Stimulated activated CD4-positive, alpha-beta T cell treated with anti-CD3 and anti-CD28 coated beads, Interleukin-15, amount 100 ng/mL, for 24 hours (primary cell): ENCODE data around the gene INTS14.
A peak's percentile ranks its signal among the peaks of the same experiment; 100 is the strongest.

ENCODE experiments used
- DNase-seq: peaks from one replicate; pipeline ENCODE4 v3.0.0-alpha.2; 2020

The INTS14 gene

GRCh38 chr15:65610871-65611718 lies at the start of gene INTS14:
Gene INTS14, minus strand, starts transcription at chr15:65611131. Its CDS starts 3,751 bp downstream, at chr15:65607380.
- peak; percentile 99 for DNase-seq

- no peak for DNase-seq
These were observed 48.6 kb upstream of the INTS14 start for GRCh38 chr15:65659502-65660052.

- no peak for DNase-seq
These were observed 44.5 kb upstream of the INTS14 start for GRCh38 chr15:65655457-65655856.

- DNase-seq, result no peak
These were observed 44.1 kb upstream of the INTS14 start for GRCh38 chr15:65655026-65655425.

- no peak for DNase-seq
These were observed 43.0 kb upstream of the INTS14 start for GRCh38 chr15:65653801-65654521.

GRCh38 chr15:65653341-65653740 lies 42.4 kb upstream of the INTS14 start:
- no peak for DNase-seq

GRCh38 chr15:65651831-65652749 lies 41.2 kb upstream of the INTS14 start:
- no peak for DNase-seq

GRCh38 chr15:65651042-65651322 lies 40.1 kb upstream of the INTS14 start:
- DNase-seq, result no peak

- no peak for DNase-seq
These were observed 39.5 kb upstream of the INTS14 start for GRCh38 chr15:65650312-65651041.

- DNase-seq, result no peak
These were observed 35.6 kb upstream of the INTS14 start for GRCh38 chr15:65646486-65646885.

GRCh38 chr15:65645392-65645791 lies 34.5 kb upstream of the INTS14 start:
- DNase-seq, result no peak

- DNase-seq, result no peak
These were observed 33.4 kb upstream of the INTS14 start for GRCh38 chr15:65644282-65644681.

GRCh38 chr15:65642594-65642993 lies 31.7 kb upstream of the INTS14 start:
- DNase-seq, result no peak

GRCh38 chr15:65641768-65642475 lies 31.0 kb upstream of the INTS14 start:
- DNase-seq, result no peak

GRCh38 chr15:65639509-65639908 lies 28.6 kb upstream of the INTS14 start:
- no peak for DNase-seq

- peak; percentile 23 for DNase-seq
These were observed 27.8 kb upstream of the INTS14 start for GRCh38 chr15:65638681-65639089.

GRCh38 chr15:65638109-65638508 lies 27.2 kb upstream of the INTS14 start:
- no peak for DNase-seq

GRCh38 chr15:65634356-65634755 lies 23.4 kb upstream of the INTS14 start:
- DNase-seq, result no peak

GRCh38 chr15:65633752-65634151 lies 22.8 kb upstream of the INTS14 start:
- DNase-seq, result no peak

- DNase-seq, result no peak
These were observed 21.9 kb upstream of the INTS14 start for GRCh38 chr15:65632780-65633375.

- DNase-seq, result no peak
These were observed 20.6 kb upstream of the INTS14 start for GRCh38 chr15:65631503-65631902.
